Activated B cell treated with CpG ODN at 0.5 μM for 24 hours (primary cell): Measurements from ENCODE around the gene THBS2. TPM values are rescaled to one million over a fixed set of nuclear protein-coding genes. Genes with fewer than 3 reads are reported as not detected.

Experiments used
- ATAC-seq: fragments of 200-7000 bp; cut with Tn5 transposase; one replicate; pipeline ENCODE4 v1.10.0; 2021; ENCODE audit warnings: low read depth, mild to moderate bottlenecking, moderate library complexity
- CTCF ChIA-PET: fragments of 350-600 bp; sonication (Branson Sonifier 250); formaldehyde crosslinking; loops from one replicate; lab custom pipeline; 2021; ENCODE audit warnings: antibody characterized with exemption; lab: Charles Lee
- POLR2A ChIA-PET: fragments of 350-600 bp; sonication (Branson Sonifier 250); formaldehyde crosslinking; loops from one replicate; lab custom pipeline; 2021; ENCODE audit warnings: antibody characterized with exemption; lab: Charles Lee
- DNase-seq: peaks from one replicate; pipeline ENCODE4 v3.0.0; 2022
- H3K27ac Mint-ChIP-seq: one replicate; pipeline ENCODE4 v1.8.0; 2020; ENCODE audit warnings: mixed read lengths
- H3K27me3 Mint-ChIP-seq: one replicate; pipeline ENCODE4 v1.8.0; 2021; ENCODE audit warnings: mixed read lengths
- H3K36me3 Mint-ChIP-seq: one replicate; pipeline ENCODE4 v1.8.0; 2021; ENCODE audit warnings: low read depth, mixed read lengths
- H3K4me1 Mint-ChIP-seq: one replicate; pipeline ENCODE4 v1.8.0; 2021; ENCODE audit warnings: mixed read lengths
- H3K4me3 Mint-ChIP-seq: one replicate; pipeline ENCODE4 v1.8.0; 2020; ENCODE audit warnings: mild to moderate bottlenecking, mixed read lengths
- H3K9me3 Mint-ChIP-seq: one replicate; pipeline ENCODE4 v1.8.0; 2020; ENCODE audit warnings: mixed read lengths
- intact Hi-C: fragments of 100-400 bp; cut with micrococcal nuclease; formaldehyde crosslinking; loops from one replicate; pipeline ENCODE4 v1.15.1; 2024
- total RNA-seq: library from RNA; stranded (reverse); gene quantifications from 2 replicates; pipeline ENCODE4 v1.2.3, GENCODE V29; 2022
- TF ChIP-seq, protein P1 (sequence below): fragments of 200-600 bp; IDR thresholded peaks from one replicate; pipeline ENCODE4 v1.8.0; 2022; ENCODE audit warnings: antibody characterized with exemption, mild to moderate bottlenecking

Gene THBS2
- total RNA-seq, 1 donor from 2014 or later = not detected

DNA sequence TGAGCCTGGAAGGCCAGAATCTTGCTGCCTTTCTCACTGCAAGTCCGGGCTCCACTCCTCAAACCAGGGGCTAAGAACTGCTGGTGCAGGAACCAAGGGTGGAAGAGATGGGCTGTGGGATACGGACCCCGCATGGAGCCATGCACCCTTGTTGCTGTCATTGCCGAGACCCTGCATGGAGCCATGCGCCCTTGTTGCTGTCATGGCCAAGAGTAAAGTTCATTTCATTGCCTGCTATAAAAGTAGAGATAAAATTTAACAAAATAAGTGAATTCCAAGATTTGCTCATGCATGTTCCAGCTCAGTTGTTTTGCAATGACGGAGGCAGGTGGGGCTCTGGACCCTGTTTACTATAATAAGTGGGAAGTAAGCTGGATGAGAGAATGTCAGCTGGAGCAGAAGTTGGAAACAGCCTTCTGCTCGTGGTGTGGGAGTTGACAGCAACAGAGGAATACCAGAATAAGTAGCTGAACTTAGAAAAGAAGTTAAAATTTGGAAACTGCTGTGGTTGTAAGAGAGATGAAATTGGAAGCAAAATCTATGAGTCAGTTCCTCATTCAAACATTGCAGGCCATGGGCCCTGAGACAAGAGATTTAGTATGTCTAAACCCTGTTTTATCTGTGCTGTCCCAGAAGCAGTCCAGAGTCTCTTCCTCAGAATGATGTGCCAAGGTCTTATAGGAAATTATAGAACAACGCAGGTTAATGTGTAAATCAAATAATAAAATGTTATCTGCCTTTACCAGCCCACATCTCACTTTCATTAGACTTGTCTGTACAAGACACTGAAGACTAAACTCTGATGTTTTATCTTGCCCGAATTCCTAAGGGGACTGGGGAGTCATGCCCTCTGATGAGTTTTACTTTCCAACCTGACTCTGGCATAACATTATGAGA is 15.8 kb upstream of the THBS2 start:
- H3K27me3 Mint-ChIP-seq = peaks cover 7% of the 10 kb centered on the region
- TF ChIP-seq, protein P1, sequence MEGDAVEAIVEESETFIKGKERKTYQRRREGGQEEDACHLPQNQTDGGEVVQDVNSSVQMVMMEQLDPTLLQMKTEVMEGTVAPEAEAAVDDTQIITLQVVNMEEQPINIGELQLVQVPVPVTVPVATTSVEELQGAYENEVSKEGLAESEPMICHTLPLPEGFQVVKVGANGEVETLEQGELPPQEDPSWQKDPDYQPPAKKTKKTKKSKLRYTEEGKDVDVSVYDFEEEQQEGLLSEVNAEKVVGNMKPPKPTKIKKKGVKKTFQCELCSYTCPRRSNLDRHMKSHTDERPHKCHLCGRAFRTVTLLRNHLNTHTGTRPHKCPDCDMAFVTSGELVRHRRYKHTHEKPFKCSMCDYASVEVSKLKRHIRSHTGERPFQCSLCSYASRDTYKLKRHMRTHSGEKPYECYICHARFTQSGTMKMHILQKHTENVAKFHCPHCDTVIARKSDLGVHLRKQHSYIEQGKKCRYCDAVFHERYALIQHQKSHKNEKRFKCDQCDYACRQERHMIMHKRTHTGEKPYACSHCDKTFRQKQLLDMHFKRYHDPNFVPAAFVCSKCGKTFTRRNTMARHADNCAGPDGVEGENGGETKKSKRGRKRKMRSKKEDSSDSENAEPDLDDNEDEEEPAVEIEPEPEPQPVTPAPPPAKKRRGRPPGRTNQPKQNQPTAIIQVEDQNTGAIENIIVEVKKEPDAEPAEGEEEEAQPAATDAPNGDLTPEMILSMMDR = no peak
- H3K4me1 Mint-ChIP-seq = no peaks in the 10 kb centered on the region
- ATAC-seq (no peak), DNase-seq (no peak)
- H3K27ac Mint-ChIP-seq = no peak overlapping the region
- POLR2A ChIA-PET = no interaction called here
- H3K36me3 Mint-ChIP-seq = no peaks in the 10 kb centered on the region
- intact Hi-C loops = no loop called here
- H3K4me3 Mint-ChIP-seq = no peak overlapping the region
- CTCF ChIA-PET = no interaction called here
- no peaks in the 10 kb centered on the region for H3K9me3 Mint-ChIP-seq

DNA sequence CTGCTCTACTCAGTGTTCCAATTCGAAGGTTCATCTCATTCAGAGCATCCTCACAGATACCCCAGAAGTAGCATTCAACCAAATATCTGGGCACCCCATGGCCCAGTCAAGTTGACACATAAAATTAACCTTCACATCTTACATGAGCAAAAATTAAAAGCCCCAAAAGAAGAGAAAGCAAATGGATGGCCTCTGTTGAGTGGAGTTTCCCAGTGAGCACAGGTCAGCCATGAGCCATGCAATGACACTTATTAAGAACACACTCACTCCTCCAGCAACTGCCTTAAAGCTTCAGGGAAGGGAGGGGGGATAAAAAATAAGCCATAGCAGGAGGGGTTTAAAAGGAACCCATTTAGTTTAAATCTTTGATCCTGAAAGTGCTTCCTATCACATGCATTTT is 14.6 kb upstream of the THBS2 start:
- TF ChIP-seq, protein P1 = no peak
- no peaks in the 10 kb centered on the region for H3K4me1 Mint-ChIP-seq
- H3K27me3 Mint-ChIP-seq = peaks cover 9% of the 10 kb centered on the region
- intact Hi-C loops = no loop called here
- H3K27ac Mint-ChIP-seq = no peak overlapping the region
- CTCF ChIA-PET = no interaction called here
- ATAC-seq (no peak), DNase-seq (no peak)
- H3K9me3 Mint-ChIP-seq = no peaks in the 10 kb centered on the region
- POLR2A ChIA-PET = no interaction called here
- no peak overlapping the region for H3K4me3 Mint-ChIP-seq
- no peaks in the 10 kb centered on the region for H3K36me3 Mint-ChIP-seq

DNA sequence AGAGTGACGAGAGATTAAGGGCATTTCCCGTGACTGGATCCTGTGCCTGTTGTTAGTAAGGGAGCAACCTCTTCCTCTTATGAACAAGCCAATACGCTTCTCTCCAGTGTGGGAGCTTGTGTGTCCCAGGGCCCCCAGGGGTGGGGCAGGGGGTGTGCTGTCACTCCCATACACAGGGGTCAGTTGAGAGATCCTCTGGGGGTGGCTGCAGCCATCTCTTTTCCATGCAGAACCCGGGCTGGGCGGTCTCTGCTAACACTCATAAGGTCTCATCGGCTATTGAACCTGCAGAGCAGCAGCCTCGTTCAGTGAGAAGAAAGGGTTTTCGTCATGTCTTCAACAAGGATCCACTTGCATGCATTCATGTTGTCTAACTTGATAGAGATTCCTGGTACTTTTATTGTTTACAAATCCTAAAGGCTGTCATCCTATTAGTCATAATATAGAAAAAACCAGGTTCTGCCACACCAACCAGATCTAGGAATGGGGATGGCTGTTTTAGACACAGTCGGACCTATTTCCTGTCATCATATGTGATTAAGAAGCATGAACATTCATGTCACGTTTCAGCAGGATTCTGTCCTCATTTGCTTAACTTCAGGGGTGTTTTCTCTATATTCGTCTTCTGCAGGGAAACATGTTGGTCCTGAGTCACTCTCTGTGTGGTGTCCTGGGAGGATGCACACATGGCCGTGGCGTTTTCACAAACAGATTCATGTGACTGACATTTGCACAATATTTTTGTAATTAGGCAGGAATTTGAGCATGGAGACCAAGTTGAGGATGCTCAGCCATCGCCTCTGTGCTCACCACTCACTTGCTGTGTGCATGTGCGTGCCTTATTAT is 13.3 kb upstream of the THBS2 start:
- H3K9me3 Mint-ChIP-seq = no peaks in the 10 kb centered on the region
- TF ChIP-seq, protein P1 = no peak
- intact Hi-C loops = no loop called here
- ChIA-PET POLR2A (no interaction called here), CTCF (no interaction called here)
- H3K27me3 Mint-ChIP-seq = peaks cover 9% of the 10 kb centered on the region
- ATAC-seq = no peak
- H3K27ac Mint-ChIP-seq = no peak overlapping the region
- H3K4me1 Mint-ChIP-seq = no peaks in the 10 kb centered on the region
- H3K4me3 Mint-ChIP-seq = no peak overlapping the region
- no peak for DNase-seq
- no peaks in the 10 kb centered on the region for H3K36me3 Mint-ChIP-seq

DNA sequence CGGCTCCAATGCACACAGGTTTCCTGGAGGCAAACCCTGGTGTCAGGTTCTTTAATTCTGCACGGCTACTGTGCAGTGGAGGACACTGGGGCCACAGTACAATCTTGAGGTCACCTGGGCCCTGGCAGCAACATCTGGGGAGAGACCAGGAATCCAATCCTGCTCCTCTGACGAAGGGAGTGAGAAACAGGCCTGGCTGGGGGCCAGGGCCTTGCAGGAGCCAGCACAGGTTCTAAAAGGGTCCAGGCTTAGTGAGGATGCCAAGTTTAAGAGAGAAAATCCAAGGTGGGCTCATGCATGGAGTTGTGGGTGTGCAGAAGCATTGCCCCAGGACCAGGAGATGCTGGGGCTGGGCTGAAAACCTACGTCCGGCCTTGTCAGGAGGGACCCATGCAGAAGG is 12.6 kb upstream of the THBS2 start:
- Mint-ChIP-seq H3K27ac (no peak overlapping the region), H3K9me3 (no peaks in the 10 kb centered on the region), H3K4me1 (no peaks in the 10 kb centered on the region), H3K4me3 (no peak overlapping the region), H3K27me3 (peaks cover 9% of the 10 kb centered on the region), H3K36me3 (no peaks in the 10 kb centered on the region)
- POLR2A ChIA-PET = no interaction called here
- CTCF ChIA-PET = no interaction called here
- TF ChIP-seq, protein P1 = no peak
- no peak for DNase-seq
- ATAC-seq = no peak
- intact Hi-C loops = no loop called here
